ENCODE measurements around the gene HDAC4.

Gene HDAC4

GRCh38 chr2:239194731-239195317 lies 206.0 kb downstream of the HDAC4 start:
- DNase-seq, result no peak

DNA sequence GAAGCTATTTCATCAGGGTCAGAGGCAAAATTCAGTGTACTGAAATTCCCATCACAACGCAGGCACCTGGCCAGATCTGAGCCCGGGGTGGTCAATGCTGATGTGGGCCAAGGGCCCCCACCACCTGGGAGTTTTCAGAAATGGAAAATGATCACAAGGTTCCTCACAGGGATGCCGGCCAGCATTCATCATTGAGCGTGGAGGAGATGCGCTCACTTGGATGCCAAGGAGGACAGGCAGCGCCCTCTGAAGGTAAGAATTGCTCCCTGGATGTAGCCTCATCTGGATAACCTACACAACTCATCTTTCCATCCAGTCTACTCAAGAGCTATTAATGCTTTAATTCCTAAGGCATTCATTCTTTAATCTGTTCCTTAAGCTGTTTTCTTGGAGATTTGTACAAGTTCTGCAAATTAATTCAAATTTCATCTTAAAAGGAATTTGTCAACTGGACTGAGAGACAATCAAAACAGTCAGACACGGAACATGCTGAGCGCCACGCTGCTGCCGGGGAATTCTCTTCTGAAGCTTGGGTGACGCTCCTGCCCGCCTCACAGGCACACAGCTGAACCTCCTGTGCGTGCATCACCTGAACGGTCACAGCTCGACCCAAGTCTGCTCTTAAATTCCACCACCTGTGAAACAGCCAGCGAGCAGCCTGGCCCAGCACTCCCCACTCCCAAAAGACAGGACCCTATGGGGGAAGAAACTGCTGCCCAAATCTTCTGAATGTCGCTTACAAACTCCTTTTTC lies 206.7 kb downstream of the HDAC4 start:
- DNase-seq, result no peak

- DNase-seq, result no peak
Observed at GRCh38 chr2:239193401-239193811, 207.4 kb downstream of the HDAC4 start.

- no peak for DNase-seq
Observed at GRCh38 chr2:239192975-239193374, 207.8 kb downstream of the HDAC4 start.

DNA sequence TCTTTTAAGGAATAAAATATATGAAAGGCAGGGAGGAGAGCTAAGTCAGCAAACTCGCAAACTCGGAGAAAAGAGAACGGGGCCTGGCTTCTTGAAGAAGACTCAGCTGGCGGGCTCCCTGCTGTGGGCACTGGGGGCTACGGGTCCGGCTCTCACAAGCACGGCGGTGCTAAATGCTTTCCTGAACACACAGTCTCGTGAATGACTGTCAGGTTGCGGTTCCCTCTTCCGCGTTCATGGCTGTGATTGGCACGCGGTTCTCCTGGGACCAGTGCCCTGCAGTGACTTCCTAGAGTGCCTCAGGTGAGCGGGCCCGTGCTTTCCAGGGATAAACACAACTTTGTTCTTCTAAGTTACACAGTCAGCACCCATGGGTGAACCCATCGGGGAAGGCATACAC lies 208.4 kb downstream of the HDAC4 start:
- no peak for DNase-seq

GRCh38 chr2:239190921-239191885 lies 209.6 kb downstream of the HDAC4 start:
- no peak for DNase-seq

DNA sequence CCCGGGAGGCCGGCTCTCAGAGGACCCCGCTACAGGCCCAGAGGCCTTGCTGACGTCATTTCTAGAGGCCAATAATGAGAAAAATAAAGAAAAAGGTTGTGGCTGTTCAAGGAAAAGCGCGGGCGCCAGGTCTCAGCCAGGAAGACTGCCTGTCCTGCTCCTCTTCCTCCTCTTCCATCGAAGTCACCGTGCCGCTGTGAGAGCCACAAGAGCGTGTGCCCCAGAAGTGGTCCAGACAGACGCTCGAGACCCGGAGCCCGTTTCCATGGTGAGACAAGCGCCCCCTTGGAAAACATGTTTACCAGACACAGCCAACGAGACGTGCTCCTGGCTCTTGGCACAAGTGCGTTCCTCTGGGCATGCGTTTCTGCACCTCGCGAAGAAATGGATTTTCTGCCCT lies 210.5 kb downstream of the HDAC4 start:
- no peak for DNase-seq

- no peak for DNase-seq
Observed at GRCh38 chr2:239189711-239190131, 211.1 kb downstream of the HDAC4 start.

DNA sequence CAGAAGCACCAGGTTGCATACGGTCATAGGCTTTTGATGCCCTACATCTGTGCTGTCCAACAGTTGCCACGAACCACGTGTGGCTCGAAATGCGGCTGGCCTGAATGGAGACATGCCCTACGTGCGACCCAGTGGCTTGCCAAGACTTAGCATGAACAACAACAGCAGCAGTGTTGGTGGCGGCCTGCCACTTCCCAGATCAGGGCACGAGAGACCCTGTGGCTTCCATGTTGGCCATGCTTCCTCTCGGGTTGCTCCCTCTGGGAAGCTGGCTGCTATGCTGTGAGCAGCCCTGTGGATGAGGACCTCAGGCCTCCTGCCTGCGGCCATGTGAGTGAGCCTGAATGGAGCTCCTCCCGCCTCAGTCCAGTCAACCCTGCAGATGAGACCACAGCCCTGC lies 212.3 kb downstream of the HDAC4 start:
- no peak for DNase-seq

- no peak for DNase-seq
Observed at GRCh38 chr2:239187464-239188253, 213.2 kb downstream of the HDAC4 start.

GRCh38 chr2:239186516-239187357 lies 214.1 kb downstream of the HDAC4 start:
- no peak for DNase-seq

DNA sequence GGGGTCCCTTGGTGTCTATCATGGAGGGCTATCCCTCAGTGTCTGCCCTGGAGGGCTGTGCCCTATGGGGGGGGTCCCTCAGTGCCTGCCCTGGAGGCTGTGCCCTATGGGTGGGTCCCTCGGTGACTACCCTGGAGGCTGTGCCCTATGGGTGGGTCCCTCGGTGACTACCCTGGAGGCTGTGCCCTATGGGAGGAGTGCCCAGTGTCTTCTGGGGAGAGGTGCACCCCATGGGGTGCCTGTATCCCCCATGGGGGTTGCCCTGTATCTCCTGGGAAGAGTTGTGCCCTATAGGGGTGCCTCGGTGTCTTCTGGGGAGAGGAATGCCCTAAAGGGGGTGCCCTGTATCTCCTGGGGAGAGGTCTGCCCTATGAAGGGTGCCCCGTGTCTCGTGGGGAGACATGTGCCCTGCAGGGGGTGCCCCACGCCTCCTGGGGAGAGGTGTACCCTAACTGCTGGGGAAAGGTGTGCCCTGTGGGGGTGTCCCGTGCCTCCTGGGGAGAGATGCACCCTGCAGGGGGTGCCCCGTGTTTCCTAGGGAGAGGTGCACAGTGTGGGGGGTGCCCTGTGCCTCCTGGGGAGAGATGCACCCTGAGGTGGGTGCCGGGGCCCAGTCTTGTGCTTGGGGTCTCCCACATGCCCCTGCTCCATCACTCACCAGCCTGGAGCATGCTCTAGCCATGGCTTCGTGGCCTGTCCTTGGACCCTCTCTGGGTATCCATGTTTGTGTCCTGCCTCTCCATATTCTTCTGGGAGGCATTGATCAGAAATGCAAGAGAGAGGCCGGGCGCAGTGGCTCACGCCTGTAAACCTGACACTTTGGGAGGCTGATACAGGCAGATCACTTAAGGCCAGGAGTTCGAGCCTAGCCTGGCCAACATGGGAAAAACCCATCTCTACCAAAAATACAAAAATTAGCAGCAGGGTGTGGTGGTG lies 215.6 kb downstream of the HDAC4 start:
- DNase-seq, result no peak

DNA sequence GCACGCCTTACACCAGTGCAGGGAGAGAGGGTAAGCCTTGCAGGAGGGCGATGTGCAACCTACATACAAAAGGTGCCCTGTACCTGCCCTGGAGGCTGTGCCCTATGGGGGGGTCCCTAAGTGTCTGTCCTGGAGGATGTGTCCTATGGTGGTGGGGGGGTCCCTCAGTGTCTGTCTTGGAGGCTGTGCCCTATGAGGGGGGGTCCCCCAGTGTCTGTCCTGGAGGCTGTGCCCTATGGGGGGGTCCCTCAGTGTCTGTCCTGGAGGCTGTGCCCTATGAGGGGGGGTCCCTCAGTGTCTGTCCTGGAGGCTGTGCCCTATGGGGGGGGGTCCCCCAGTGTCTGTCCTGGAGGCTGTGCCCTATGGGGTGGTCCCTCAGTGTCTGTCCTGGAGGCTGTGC lies 216.6 kb downstream of the HDAC4 start:
- no peak for DNase-seq

DNA sequence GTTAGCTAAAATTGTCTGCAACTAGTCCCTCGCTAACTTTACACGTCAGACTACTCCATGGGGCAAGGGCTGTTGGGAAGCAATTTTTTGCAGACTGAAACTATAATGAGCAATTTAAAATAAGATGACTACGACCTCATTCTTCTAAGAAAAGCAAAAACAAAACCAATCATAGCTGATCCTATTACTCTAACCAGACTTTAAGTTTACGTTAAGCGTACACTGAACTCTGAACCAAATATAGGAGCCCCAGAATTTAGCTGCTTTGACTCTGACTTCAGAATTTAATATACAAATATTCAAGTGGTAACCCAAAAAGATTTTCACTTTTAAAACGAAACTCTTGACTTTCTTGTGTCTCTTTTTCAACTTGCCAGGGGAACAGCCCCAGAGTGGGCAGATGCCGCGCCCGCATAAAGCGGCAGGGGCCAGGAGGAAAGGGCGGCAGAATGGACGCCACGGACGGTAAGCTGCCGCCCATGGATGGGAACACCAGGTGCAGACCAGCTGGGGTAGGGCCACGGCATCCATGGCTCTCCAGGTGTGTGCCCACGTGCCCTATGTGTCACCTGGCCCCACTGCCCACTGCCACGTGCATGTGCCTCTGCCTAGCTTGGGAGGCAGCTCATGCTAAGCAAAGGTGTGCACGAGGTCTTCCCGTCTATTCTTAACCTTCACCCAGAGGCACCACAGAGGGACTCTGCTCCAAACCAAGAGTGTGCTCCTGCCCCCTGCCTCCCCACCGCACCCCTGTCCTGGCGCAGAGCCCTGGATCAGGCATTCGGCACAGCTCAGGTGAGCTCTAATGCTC lies 217.6 kb downstream of the HDAC4 start:
- DNase-seq, result no peak

GRCh38 chr2:239181903-239182581 lies 218.8 kb downstream of the HDAC4 start:
- DNase-seq, result no peak

- peak; percentile 12 for DNase-seq
Observed at GRCh38 chr2:239181074-239181902, 219.5 kb downstream of the HDAC4 start.

DNA sequence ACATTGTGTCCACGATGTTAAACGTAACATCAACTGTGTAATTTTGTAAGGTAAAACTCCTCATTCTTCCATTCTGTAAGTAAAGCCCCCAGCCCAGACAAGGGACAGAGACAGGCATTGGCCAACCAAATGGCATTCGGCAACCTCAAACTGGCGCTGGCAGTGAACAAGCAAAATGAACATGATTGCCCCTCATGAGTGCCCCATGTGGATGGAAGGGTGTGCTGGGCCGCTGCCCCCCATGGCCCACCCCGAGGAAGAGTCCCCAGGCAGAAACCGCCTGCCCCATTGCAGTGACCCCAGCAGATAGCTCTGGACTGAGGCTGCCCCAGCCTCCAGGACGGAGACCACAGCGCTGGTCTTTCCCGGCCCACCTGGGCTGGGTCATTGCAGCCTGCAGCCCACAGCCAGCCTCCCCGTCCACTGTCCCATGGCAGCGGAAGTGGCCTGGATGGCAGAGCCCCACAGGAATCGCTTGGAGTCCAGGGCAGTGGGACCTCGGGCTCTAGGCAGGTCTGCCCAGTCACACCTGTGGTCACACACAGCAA lies 220.2 kb downstream of the HDAC4 start:
- DNase-seq, result peak; percentile 14

DNA sequence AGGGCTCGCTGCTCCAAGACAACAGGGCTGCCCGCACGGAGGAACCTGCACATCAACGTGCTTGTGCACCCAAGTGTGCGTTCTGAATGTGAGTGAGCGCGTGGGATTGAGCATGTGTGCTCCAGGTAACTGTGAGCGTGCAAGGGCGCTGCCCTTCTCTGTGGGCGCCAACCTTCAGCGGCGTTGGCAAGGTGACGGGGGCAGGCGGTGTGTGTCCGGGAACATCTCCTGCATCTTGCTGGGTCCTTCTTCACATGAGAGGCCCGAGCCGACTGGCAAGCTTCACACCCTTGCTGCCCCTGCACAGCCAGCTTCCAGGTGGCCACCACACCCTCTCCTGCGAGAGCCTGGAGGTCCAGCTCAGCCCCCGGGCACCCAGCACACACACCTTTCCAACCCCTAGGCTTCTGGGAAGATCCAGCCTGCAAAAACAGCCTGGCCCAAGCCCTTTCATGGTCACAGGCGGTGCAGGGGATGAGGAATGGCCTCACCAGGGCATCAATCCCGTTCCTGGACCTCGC lies 220.9 kb downstream of the HDAC4 start:
- peak; percentile 8 for DNase-seq
